ENCODE results near the gene KCNG2.

GRCh38 chr18:79794846-79795245 lies 2.9 kb upstream of the KCNG2 start:
- TF ChIP-seq ARID3A (IDR thresholded peaks at IDR 0.05; ENCODE audit: low read depth, low read length) (no peak), NR2C2 (CRISPR knock-in tag; IDR thresholded peaks at IDR 0.05; ENCODE audit: borderline replicate concordance) (no peak), MAX (IDR thresholded peaks at IDR 0.05) (no peak), ZKSCAN1 (IDR thresholded peaks at IDR 0.05; ENCODE audit: low read length) (no peak), EP300 (IDR thresholded peaks at IDR 0.05; ENCODE audit: low read depth in 2 of 2, low read length in 2 of 2) (no peak), EP300 (CRISPR knock-in tag; IDR thresholded peaks at IDR 0.05; ENCODE audit: borderline replicate concordance) (no peak), KDM1A (CRISPR knock-in tag; IDR thresholded peaks at IDR 0.05) (no peak), CTCF (CRISPR knock-in tag; IDR thresholded peaks at IDR 0.05) (no peak)

All from HepG2 (cell line).